GM12801 (cell line): ENCODE measurements around the gene CCDC174.

Source experiments
- CTCF ChIP-seq: IDR thresholded peaks from one replicate; pipeline ENCODE4 v1.5.1; 2011; ENCODE audit warnings: control low read depth; ENCODE audit not compliant: insufficient read length; ENCODE audit errors: extremely low read depth

The CCDC174 gene

GRCh38 chr3:14664170-14664569, 12.6 kb downstream of the CCDC174 start:
- TF ChIP-seq CTCF, result no peak

GRCh38 chr3:14672588-14672987, 21.0 kb downstream of the CCDC174 start:
- no peak for TF ChIP-seq CTCF

GRCh38 chr3:14674841-14675240, 23.3 kb downstream of the CCDC174 start, which contains the start of gene C3orf20:
C3orf20 (plus strand) TSS chr3:14675141; CDS start chr3:14682714, 7,573 bp downstream.
- TF ChIP-seq CTCF, result no peak

- no peak for TF ChIP-seq CTCF
Observed at GRCh38 chr3:14676881-14677280, 25.3 kb downstream of the CCDC174 start.

- no peak for TF ChIP-seq CTCF
Observed at GRCh38 chr3:14678015-14678503, 26.5 kb downstream of the CCDC174 start.

GRCh38 chr3:14680115-14680514, 28.6 kb downstream of the CCDC174 start:
- no peak for TF ChIP-seq CTCF

GRCh38 chr3:14680716-14681115, 29.2 kb downstream of the CCDC174 start:
- no peak for TF ChIP-seq CTCF
